Mucosa of stomach (tissue), 1 donor: ENCODE data around the gene PLXNC1.

Experiments
- H3K27me3 ChIP-seq: one replicate; pipeline ENCODE4 v1.7.0; 2013; ENCODE audit warnings: mild to moderate bottlenecking, low read length; ENCODE audit not compliant: control insufficient read depth, insufficient read depth
- H3K36me3 ChIP-seq: one replicate; pipeline ENCODE4 v1.7.0; 2013; ENCODE audit warnings: low read length; ENCODE audit not compliant: control insufficient read depth, insufficient read depth
- H3K4me1 ChIP-seq: one replicate; pipeline ENCODE4 v1.7.0; 2013; ENCODE audit warnings: mild to moderate bottlenecking, low read length; ENCODE audit not compliant: control insufficient read depth, insufficient read depth
- H3K4me3 ChIP-seq: one replicate; pipeline ENCODE4 v1.7.0; 2013; ENCODE audit warnings: low read length
- H3K9ac ChIP-seq: one replicate; pipeline ENCODE4 v1.7.0; 2013; ENCODE audit warnings: mild to moderate bottlenecking, low read length, moderate library complexity
- H3K9me3 ChIP-seq: one replicate; pipeline ENCODE4 v1.7.0; 2013; ENCODE audit warnings: mild to moderate bottlenecking, low read length, moderate library complexity; ENCODE audit not compliant: control insufficient read depth
- donor health status: Pancreatic carcinoma.

PLXNC1 gene

DNA sequence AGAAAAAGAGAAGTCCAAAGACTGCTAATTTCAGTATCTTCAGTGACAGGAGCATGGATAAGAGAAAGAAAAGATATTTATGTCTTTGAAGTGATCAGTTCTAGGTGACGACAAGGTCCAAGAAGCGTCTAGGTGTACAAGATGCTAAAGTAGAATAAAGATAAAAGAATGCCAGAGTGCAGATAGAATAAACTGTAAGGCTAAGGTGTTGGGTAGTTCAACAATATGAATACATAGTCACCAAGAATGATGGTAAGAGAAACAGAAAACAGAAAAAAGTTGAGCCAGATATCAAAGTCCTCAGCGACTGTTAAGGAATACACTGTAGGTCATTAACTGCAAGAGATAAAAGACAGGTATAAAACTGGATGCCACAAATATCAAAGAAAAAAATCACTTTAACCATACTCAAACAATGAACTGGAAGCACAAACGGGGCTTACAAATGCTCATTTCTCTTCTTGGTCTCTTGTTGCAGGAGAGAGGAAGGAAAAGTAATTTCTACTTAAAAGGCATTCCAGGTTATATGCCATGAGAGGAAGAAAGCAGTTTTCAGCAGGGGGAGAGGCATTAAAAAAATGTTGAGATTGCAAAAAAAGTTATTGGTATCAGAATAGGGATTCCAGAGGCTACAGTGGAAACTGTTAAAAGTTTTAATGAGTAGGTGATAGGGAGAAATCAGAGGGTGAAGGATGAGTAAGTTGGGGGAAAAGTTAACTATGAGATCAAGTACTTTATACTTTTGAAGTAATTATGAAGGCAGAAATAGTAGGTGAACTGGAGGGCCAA, 189.8 kb downstream of the PLXNC1 start:
- H3K9ac ChIP-seq = no peak overlapping the region
- no peak overlapping the region for H3K4me3 ChIP-seq
- no peaks in the 10 kb centered on the region for H3K27me3 ChIP-seq
- no peaks in the 10 kb centered on the region for H3K4me1 ChIP-seq
- H3K36me3 ChIP-seq = no peaks in the 10 kb centered on the region
- no peaks in the 10 kb centered on the region for H3K9me3 ChIP-seq

DNA sequence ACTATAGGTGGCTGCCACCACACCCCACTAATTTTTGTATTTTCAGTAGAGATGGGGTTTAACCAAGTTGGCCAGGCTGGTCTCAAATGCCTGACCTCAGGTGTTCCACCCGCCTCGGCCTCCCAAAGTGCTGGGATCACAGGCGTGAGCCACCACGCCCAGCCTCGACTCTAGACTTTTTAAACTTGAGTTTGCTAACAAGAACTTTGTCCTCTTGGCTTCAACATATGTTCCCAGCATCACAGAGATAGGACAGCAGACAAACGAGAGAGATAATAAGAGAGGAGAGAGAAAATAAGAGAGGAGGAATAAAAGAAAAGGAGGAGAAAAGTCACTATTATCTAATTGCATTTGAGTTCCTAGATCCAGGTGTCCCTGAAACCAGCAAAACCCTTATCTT, 192.2 kb downstream of the PLXNC1 start:
- Histone ChIP-seq H3K27me3 (no peaks in the 10 kb centered on the region), H3K4me1 (no peaks in the 10 kb centered on the region), H3K9me3 (no peaks in the 10 kb centered on the region), H3K36me3 (no peaks in the 10 kb centered on the region), H3K4me3 (no peak overlapping the region), H3K9ac (no peak overlapping the region)

DNA sequence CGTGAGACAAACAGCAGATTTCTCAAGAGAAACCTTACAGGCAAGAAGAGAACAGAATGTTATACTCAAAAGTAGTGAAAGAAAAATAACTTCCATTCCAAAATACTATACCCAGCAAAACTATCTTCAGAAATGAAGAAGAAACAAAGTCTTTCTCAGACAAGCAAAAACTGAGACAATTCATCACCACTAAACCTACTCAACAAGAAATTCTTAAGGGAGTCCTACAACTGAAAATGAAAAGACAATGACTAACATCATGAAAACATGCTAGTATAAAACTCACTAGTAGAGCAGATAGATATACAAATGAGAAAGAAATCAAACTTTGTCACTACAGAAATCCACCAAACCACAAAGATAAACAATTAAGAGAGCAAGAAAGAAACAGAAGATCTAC, 204.8 kb downstream of the PLXNC1 start:
- H3K36me3 ChIP-seq = no peaks in the 10 kb centered on the region
- H3K4me1 ChIP-seq = no peaks in the 10 kb centered on the region
- peaks cover 5% of the 10 kb centered on the region for H3K9me3 ChIP-seq
- H3K9ac ChIP-seq = no peak overlapping the region
- no peak overlapping the region for H3K4me3 ChIP-seq
- H3K27me3 ChIP-seq = no peaks in the 10 kb centered on the region
